CD8-positive, alpha-beta memory T cell (primary cell): ENCODE measurements around the gene NUDT1. TPM values are rescaled to one million over a fixed set of nuclear protein-coding genes. Genes with fewer than 3 reads are reported as not detected.

Experiments used
- CTCF ChIA-PET: fragments of 350-600 bp; sonication (Branson Sonifier 250); formaldehyde crosslinking; loops from one replicate; lab custom pipeline; 2021; ENCODE audit warnings: antibody characterized with exemption; lab: Charles Lee
- POLR2A ChIA-PET: fragments of 350-600 bp; sonication (Branson Sonifier 250); formaldehyde crosslinking; loops from one replicate; lab custom pipeline; 2021; ENCODE audit warnings: antibody characterized with exemption; lab: Charles Lee
- DNase-seq, 5 donors: peaks; one replicate each; pipeline versions ENCODE4 v3.0.0 to v3.0.0-alpha.2; 2020 to 2022; ENCODE audit warnings: mixed read lengths in 1 of 5
- H3K27ac ChIP-seq: one replicate; pipeline ENCODE4 v1.7.0; 2013; ENCODE audit warnings: low read depth, mild to moderate bottlenecking, low read length, moderate library complexity
- H3K27me3 ChIP-seq: 2 replicates; pipeline ENCODE4 v1.7.0; 2013; ENCODE audit warnings: low read length, mild to moderate bottlenecking; ENCODE audit not compliant: insufficient read depth, poor library complexity, severe bottlenecking
- H3K36me3 ChIP-seq: 2 replicates; pipeline ENCODE4 v1.7.0; 2013; ENCODE audit warnings: mild to moderate bottlenecking, low read length, moderate library complexity; ENCODE audit not compliant: insufficient read depth
- H3K4me1 ChIP-seq: 2 replicates; pipeline ENCODE4 v1.7.0; 2013; ENCODE audit warnings: mild to moderate bottlenecking, low read length, moderate library complexity; ENCODE audit not compliant: insufficient read depth
- H3K4me3 ChIP-seq: 2 replicates; pipeline ENCODE4 v1.7.0; 2013; ENCODE audit warnings: mild to moderate bottlenecking, low read length
- H3K9me3 ChIP-seq: 2 replicates; pipeline ENCODE4 v1.7.0; 2013; ENCODE audit warnings: mild to moderate bottlenecking, low read length
- H3K27ac Mint-ChIP-seq, 8 donors: one replicate each; pipeline ENCODE4 v1.8.0; 2020 to 2021; ENCODE audit warnings: mixed read lengths in 8 of 8, mild to moderate bottlenecking in 6 of 8, inconsistent platforms in 3 of 8, moderate library complexity in 3 of 8
- H3K27me3 Mint-ChIP-seq, 2 donors: one replicate each; pipeline ENCODE4 v1.8.0; 2020 to 2021; ENCODE audit warnings: mixed read lengths in 2 of 2, mild to moderate bottlenecking in 1 of 2, moderate library complexity in 1 of 2
- H3K36me3 Mint-ChIP-seq, 3 donors: one replicate each; pipeline ENCODE4 v1.8.0; 2020 to 2021; ENCODE audit warnings: mixed read lengths in 3 of 3, inconsistent platforms in 1 of 3, mild to moderate bottlenecking in 1 of 3
- H3K4me1 Mint-ChIP-seq, 3 donors: one replicate each; pipeline ENCODE4 v1.8.0; 2020 to 2021; ENCODE audit warnings: mixed read lengths in 3 of 3, inconsistent platforms in 1 of 3, mild to moderate bottlenecking in 1 of 3
- H3K4me3 Mint-ChIP-seq, 7 donors: one replicate each; pipeline ENCODE4 v1.8.0; 2020 to 2021; ENCODE audit warnings: mixed read lengths in 7 of 7, mild to moderate bottlenecking in 6 of 7, moderate library complexity in 4 of 7, inconsistent platforms in 2 of 7
- H3K9me3 Mint-ChIP-seq, 5 donors: one replicate each; pipeline ENCODE4 v1.8.0; 2020 to 2022; ENCODE audit warnings: mixed read lengths in 5 of 5, mild to moderate bottlenecking in 3 of 5, moderate library complexity in 2 of 5, inconsistent platforms in 1 of 5
- polyA plus RNA-seq: library from polyadenylated mRNA; unstranded; fragments of 300-500 nt; fragmentation: Illumina TruSeq; gene quantifications from one replicate; pipeline ENCODE4 v1.2.3, GENCODE V29; 2021
- total RNA-seq, 2 experiments: library from RNA; stranded (reverse); gene quantifications; one replicate each; pipeline ENCODE4 v1.2.3, GENCODE V29; 2021

Gene NUDT1
- total and polyA plus RNA-seq, 3 experiments from 2014 or later = 52.7 to 89.8 (median 83.1) TPM

GRCh38 chr7:2249744-2250323 is 7.8 kb downstream of the NUDT1 start:
- no peaks in the 10 kb centered on the region for H3K27me3 Mint-ChIP-seq
- H3K27me3 ChIP-seq = no peaks in the 10 kb centered on the region
- no peaks in the 10 kb centered on the region for H3K9me3 ChIP-seq
- POLR2A ChIA-PET = no interaction called here
- peak overlapping the region in 1 of 7 donors; percentile 24 for H3K4me3 Mint-ChIP-seq
- no peak for DNase-seq
- H3K36me3 ChIP-seq = no peaks in the 10 kb centered on the region
- no peak overlapping the region for H3K27ac Mint-ChIP-seq
- H3K4me1 Mint-ChIP-seq = peaks cover 13 to 21% (median 14%) of the 10 kb centered on the region in 3 donors
- no peak overlapping the region for H3K4me3 ChIP-seq
- H3K4me1 ChIP-seq = peaks cover 7% of the 10 kb centered on the region
- no peak overlapping the region for H3K27ac ChIP-seq
- H3K36me3 Mint-ChIP-seq = peaks cover 0 to 14% (median 2%) of the 10 kb centered on the region in 3 donors
- CTCF ChIA-PET = no interaction called here
- H3K9me3 Mint-ChIP-seq = no peaks in the 10 kb centered on the region

GRCh38 chr7:2251381-2251780 is 9.4 kb downstream of the NUDT1 start:
- ChIA-PET POLR2A (no interaction called here), CTCF (no interaction called here)
- no peaks in the 10 kb centered on the region for H3K36me3 ChIP-seq
- no peak overlapping the region for H3K4me3 ChIP-seq
- H3K4me1 ChIP-seq = peaks cover 7% of the 10 kb centered on the region
- H3K9me3 Mint-ChIP-seq = no peaks in the 10 kb centered on the region
- H3K27ac ChIP-seq = no peak overlapping the region
- H3K4me1 Mint-ChIP-seq = peaks cover 11 to 27% (median 11%) of the 10 kb centered on the region in 3 donors
- no peaks in the 10 kb centered on the region for H3K27me3 ChIP-seq
- H3K27me3 Mint-ChIP-seq = no peaks in the 10 kb centered on the region
- no peak for DNase-seq
- H3K9me3 ChIP-seq = no peaks in the 10 kb centered on the region
- no peak overlapping the region for H3K4me3 Mint-ChIP-seq
- peaks cover 0 to 12% (median 3%) of the 10 kb centered on the region in 3 donors for H3K36me3 Mint-ChIP-seq
- H3K27ac Mint-ChIP-seq = no peak overlapping the region

GRCh38 chr7:2251841-2252771 is 10.1 kb downstream of the NUDT1 start:
- H3K9me3 ChIP-seq = no peaks in the 10 kb centered on the region
- H3K27me3 Mint-ChIP-seq = no peaks in the 10 kb centered on the region
- ChIA-PET CTCF (no interaction called here), POLR2A (no interaction called here)
- peaks cover 7% of the 10 kb centered on the region for H3K4me1 ChIP-seq
- DNase-seq = no peak
- H3K27ac Mint-ChIP-seq = peak overlapping the region in 1 of 8 donors; percentile 38
- H3K4me3 ChIP-seq = no peak overlapping the region
- no peaks in the 10 kb centered on the region for H3K36me3 ChIP-seq
- H3K36me3 Mint-ChIP-seq = peaks cover 0 to 16% (median 3%) of the 10 kb centered on the region in 3 donors
- H3K4me1 Mint-ChIP-seq = peaks cover 11 to 27% (median 11%) of the 10 kb centered on the region in 3 donors
- no peak overlapping the region for H3K4me3 Mint-ChIP-seq
- H3K27ac ChIP-seq = no peak overlapping the region
- no peaks in the 10 kb centered on the region for H3K9me3 Mint-ChIP-seq
- H3K27me3 ChIP-seq = no peaks in the 10 kb centered on the region

- Histone ChIP-seq H3K9me3 (no peaks in the 10 kb centered on the region), H3K4me1 (peaks cover 7% of the 10 kb centered on the region), H3K4me3 (no peak overlapping the region), H3K27ac (no peak overlapping the region), H3K27me3 (no peaks in the 10 kb centered on the region), H3K36me3 (no peaks in the 10 kb centered on the region)
- no peak for DNase-seq
- H3K36me3 Mint-ChIP-seq = peaks cover 0 to 19% (median 5%) of the 10 kb centered on the region in 3 donors
- no peaks in the 10 kb centered on the region for H3K9me3 Mint-ChIP-seq
- H3K4me3 Mint-ChIP-seq = no peak overlapping the region
- CTCF ChIA-PET = no interaction called here
- peak overlapping the region in 2 of 8 donors; percentile 15 to 82 for H3K27ac Mint-ChIP-seq
- POLR2A ChIA-PET = no interaction called here
- H3K4me1 Mint-ChIP-seq = peaks cover 10 to 28% (median 11%) of the 10 kb centered on the region in 3 donors
- H3K27me3 Mint-ChIP-seq = no peaks in the 10 kb centered on the region
These were observed 11.0 kb downstream of the NUDT1 start for GRCh38 chr7:2253021-2253420.

GRCh38 chr7:2253525-2254244 is 11.7 kb downstream of the NUDT1 start:
- Histone ChIP-seq H3K4me1 (peaks cover 7% of the 10 kb centered on the region), H3K27ac (no peak overlapping the region), H3K27me3 (no peaks in the 10 kb centered on the region), H3K4me3 (no peak overlapping the region), H3K9me3 (no peaks in the 10 kb centered on the region), H3K36me3 (no peaks in the 10 kb centered on the region)
- no peaks in the 10 kb centered on the region for H3K9me3 Mint-ChIP-seq
- CTCF ChIA-PET = no interaction called here
- H3K4me1 Mint-ChIP-seq = peaks cover 6 to 23% (median 8%) of the 10 kb centered on the region in 3 donors
- H3K36me3 Mint-ChIP-seq = peaks cover 0 to 19% (median 5%) of the 10 kb centered on the region in 3 donors
- H3K27me3 Mint-ChIP-seq = no peaks in the 10 kb centered on the region
- no peak for DNase-seq
- POLR2A ChIA-PET = no interaction called here
- no peak overlapping the region for H3K4me3 Mint-ChIP-seq
- peak overlapping the region in 1 of 8 donors; percentile 29 for H3K27ac Mint-ChIP-seq

DNA sequence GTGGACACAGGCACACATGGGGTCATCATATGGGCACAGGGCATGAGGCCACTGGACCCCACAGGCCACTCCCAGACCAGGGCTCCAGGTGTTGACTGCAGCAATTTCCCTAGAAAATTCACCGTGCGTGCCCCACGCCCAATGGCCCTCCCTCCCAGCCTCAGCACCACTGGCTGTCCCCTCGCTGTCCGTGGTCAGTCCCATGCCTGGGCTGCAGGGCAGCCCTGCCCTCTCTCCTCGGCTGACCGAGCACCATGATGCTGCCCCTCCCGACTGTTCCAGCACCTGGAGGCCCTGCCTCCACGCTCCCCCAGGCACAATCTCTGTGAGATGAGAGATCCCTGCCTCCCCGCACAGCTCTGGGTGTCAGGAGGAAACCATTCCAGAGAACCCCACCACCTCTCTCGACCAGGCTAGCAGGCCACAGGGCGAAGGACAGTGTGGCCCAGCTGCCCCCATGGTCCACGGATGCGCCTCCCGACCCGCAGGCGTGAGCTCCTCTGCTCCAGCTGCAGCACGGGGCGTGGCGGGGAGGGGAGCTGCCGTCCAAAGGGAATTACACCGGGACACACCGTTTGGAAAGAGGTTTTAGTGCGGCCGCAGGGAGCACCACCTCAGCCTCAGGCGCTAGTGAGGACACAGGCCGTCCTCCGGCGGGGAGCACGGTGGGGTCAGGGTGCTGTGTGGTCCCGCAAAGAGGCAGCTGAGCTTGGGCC is 12.6 kb downstream of the NUDT1 start:
- Mint-ChIP-seq H3K27me3 (no peaks in the 10 kb centered on the region), H3K27ac (no peak overlapping the region), H3K9me3 (no peaks in the 10 kb centered on the region), H3K4me1 (peaks cover 0 to 22% (median 7%) of the 10 kb centered on the region in 3 donors), H3K4me3 (no peak overlapping the region), H3K36me3 (peaks cover 0 to 19% (median 5%) of the 10 kb centered on the region in 3 donors)
- H3K4me1 ChIP-seq = no peaks in the 10 kb centered on the region
- no peaks in the 10 kb centered on the region for H3K36me3 ChIP-seq
- DNase-seq = no peak
- no peaks in the 10 kb centered on the region for H3K9me3 ChIP-seq
- H3K4me3 ChIP-seq = no peak overlapping the region
- no peak overlapping the region for H3K27ac ChIP-seq
- ChIA-PET CTCF (no interaction called here), POLR2A (no interaction called here)
- no peaks in the 10 kb centered on the region for H3K27me3 ChIP-seq

GRCh38 chr7:2255145-2256139 is 13.4 kb downstream of the NUDT1 start:
- H3K9me3 Mint-ChIP-seq = no peaks in the 10 kb centered on the region
- H3K9me3 ChIP-seq = no peaks in the 10 kb centered on the region
- H3K27ac ChIP-seq = no peak overlapping the region
- no peak overlapping the region for H3K4me3 ChIP-seq
- POLR2A ChIA-PET = no interaction called here
- DNase-seq = no peak
- H3K4me1 Mint-ChIP-seq = peaks cover 0 to 20% (median 9%) of the 10 kb centered on the region in 3 donors
- no peaks in the 10 kb centered on the region for H3K27me3 Mint-ChIP-seq
- H3K4me1 ChIP-seq = no peaks in the 10 kb centered on the region
- peak overlapping the region in 2 of 8 donors; percentile 42 to 68 for H3K27ac Mint-ChIP-seq
- no peaks in the 10 kb centered on the region for H3K36me3 ChIP-seq
- no peak overlapping the region for H3K4me3 Mint-ChIP-seq
- CTCF ChIA-PET = no interaction called here
- peaks cover 0 to 18% (median 5%) of the 10 kb centered on the region in 3 donors for H3K36me3 Mint-ChIP-seq
- no peaks in the 10 kb centered on the region for H3K27me3 ChIP-seq
